HL-60 (cell line): ENCODE results near the gene ETAA1.

ENCODE experiments used
- DNase-seq, 2 experiments: peaks; one replicate each; pipeline ENCODE4 v3.0.0-alpha.2; 2010 to 2020; ENCODE audit warnings: low read depth in 1 of 2, low spot score in 1 of 2
- H3K27ac ChIP-seq: fragments of 250-450 bp; sonication (Bioruptor Pico); replicated peaks from 2 replicates; pipeline ENCODE4 v1.5.1; 2020; ENCODE audit warnings: mild to moderate bottlenecking, moderate library complexity
- H3K27me3 ChIP-seq: fragments of 250-450 bp; sonication (Bioruptor Pico); 2 replicates; pipeline ENCODE4 v1.5.1; 2021; ENCODE audit warnings: mild to moderate bottlenecking, moderate library complexity; ENCODE audit not compliant: insufficient read depth, poor library complexity, severe bottlenecking
- H3K4me3 ChIP-seq: replicated peaks from 2 replicates; pipeline ENCODE4 v1.5.1; 2011; ENCODE audit warnings: mild to moderate bottlenecking, control low read depth, low read length; ENCODE audit not compliant: insufficient read depth
- GABPA ChIP-seq: IDR thresholded peaks from 2 replicates; pipeline ENCODE4 v1.6.1; 2012; ENCODE audit warnings: low read depth
- POLR2AphosphoS5 ChIP-seq: IDR thresholded peaks from 2 replicates; pipeline ENCODE4 v1.6.1; 2012; ENCODE audit warnings: low read depth
- SPI1 ChIP-seq: IDR thresholded peaks from 2 replicates; pipeline ENCODE4 v1.6.1; 2012; ENCODE audit warnings: low read depth, mild to moderate bottlenecking, borderline replicate concordance
- long read RNA-seq: library from polyadenylated mRNA; unstranded; transcript quantifications from one replicate; pipeline ENCODE4 v2.0.0, GENCODE V29; 2020
- TF ChIP-seq, protein P1 (sequence below): IDR thresholded peaks from 2 replicates; pipeline ENCODE4 v1.6.1; 2012; ENCODE audit warnings: low read depth; ENCODE audit not compliant: insufficient replicate concordance
- TF ChIP-seq, protein P2 (sequence below): IDR thresholded peaks from one replicate; pipeline ENCODE4 v1.5.1; 2011; ENCODE audit warnings: low read length, control low read depth, inconsistent platforms; ENCODE audit not compliant: insufficient read depth

Gene ETAA1
- long read RNA-seq, partial matches to known transcripts = 4 of 18 reads
- long read RNA-seq, other reads (novel, unspliced or antisense) = 9 of 18 reads

- Histone ChIP-seq H3K27me3 (no peaks in the 10 kb centered on the region), H3K27ac (peak within 1 kb of the TSS; percentile 93), H3K4me3 (peak within 1 kb of the TSS; percentile 92)
- TF ChIP-seq GABPA = no peak; the same call in 1 of the 2 replicates
- peak; percentile 85 for TF ChIP-seq POLR2AphosphoS5
- TF ChIP-seq SPI1 = peak; percentile 92
- TF ChIP-seq, protein P1, sequence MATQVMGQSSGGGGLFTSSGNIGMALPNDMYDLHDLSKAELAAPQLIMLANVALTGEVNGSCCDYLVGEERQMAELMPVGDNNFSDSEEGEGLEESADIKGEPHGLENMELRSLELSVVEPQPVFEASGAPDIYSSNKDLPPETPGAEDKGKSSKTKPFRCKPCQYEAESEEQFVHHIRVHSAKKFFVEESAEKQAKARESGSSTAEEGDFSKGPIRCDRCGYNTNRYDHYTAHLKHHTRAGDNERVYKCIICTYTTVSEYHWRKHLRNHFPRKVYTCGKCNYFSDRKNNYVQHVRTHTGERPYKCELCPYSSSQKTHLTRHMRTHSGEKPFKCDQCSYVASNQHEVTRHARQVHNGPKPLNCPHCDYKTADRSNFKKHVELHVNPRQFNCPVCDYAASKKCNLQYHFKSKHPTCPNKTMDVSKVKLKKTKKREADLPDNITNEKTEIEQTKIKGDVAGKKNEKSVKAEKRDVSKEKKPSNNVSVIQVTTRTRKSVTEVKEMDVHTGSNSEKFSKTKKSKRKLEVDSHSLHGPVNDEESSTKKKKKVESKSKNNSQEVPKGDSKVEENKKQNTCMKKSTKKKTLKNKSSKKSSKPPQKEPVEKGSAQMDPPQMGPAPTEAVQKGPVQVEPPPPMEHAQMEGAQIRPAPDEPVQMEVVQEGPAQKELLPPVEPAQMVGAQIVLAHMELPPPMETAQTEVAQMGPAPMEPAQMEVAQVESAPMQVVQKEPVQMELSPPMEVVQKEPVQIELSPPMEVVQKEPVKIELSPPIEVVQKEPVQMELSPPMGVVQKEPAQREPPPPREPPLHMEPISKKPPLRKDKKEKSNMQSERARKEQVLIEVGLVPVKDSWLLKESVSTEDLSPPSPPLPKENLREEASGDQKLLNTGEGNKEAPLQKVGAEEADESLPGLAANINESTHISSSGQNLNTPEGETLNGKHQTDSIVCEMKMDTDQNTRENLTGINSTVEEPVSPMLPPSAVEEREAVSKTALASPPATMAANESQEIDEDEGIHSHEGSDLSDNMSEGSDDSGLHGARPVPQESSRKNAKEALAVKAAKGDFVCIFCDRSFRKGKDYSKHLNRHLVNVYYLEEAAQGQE = peak; percentile 77
- TF ChIP-seq, protein P2, sequence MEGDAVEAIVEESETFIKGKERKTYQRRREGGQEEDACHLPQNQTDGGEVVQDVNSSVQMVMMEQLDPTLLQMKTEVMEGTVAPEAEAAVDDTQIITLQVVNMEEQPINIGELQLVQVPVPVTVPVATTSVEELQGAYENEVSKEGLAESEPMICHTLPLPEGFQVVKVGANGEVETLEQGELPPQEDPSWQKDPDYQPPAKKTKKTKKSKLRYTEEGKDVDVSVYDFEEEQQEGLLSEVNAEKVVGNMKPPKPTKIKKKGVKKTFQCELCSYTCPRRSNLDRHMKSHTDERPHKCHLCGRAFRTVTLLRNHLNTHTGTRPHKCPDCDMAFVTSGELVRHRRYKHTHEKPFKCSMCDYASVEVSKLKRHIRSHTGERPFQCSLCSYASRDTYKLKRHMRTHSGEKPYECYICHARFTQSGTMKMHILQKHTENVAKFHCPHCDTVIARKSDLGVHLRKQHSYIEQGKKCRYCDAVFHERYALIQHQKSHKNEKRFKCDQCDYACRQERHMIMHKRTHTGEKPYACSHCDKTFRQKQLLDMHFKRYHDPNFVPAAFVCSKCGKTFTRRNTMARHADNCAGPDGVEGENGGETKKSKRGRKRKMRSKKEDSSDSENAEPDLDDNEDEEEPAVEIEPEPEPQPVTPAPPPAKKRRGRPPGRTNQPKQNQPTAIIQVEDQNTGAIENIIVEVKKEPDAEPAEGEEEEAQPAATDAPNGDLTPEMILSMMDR = no peak
- DNase-seq = peak; percentile 60 to 93
These were observed at the start of gene ETAA1 for GRCh38 chr2:67397143-67397986. ETAA1 (plus strand) TSS chr2:67397333; CDS start chr2:67397449, 116 bp downstream.

DNA sequence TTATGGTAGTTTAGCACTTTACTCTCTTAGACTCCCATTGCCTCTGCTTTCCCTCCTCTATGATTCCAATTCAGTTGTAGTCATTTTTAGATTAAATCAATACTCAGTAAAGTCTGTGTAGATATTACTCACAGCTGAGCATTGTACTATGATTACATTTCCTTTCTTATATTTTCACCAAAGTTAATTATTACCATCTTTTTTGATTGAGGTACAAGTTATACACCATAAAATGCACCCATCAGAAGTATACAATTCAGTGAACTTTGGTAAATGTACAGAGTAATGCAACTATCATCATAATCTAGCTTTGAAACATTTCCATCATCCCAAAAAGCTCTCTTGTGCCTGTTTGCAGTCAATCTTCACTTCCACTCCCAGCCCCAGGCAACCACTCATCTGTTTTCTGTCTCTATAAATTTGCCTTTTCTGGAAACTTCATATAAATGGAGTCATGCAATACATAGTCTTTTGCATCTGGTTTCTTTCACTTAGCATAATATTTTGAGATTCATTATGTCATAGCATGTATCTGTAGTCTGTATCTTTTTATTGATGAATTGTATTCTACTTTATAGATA is 30.2 kb upstream of the ETAA1 start:
- DNase-seq = no peak
- TF ChIP-seq, protein P2 = no peak
- TF ChIP-seq, protein P1 = no peak
- TF ChIP-seq SPI1 (no peak), GABPA (no peak), POLR2AphosphoS5 (no peak)

GRCh38 chr2:67374481-67374880 is 22.7 kb upstream of the ETAA1 start:
- Histone ChIP-seq H3K4me3 (no peak overlapping the region), H3K27ac (no peak overlapping the region), H3K27me3 (no peaks in the 10 kb centered on the region)
- DNase-seq = no peak
- TF ChIP-seq, protein P2 = no peak
- no peak for TF ChIP-seq POLR2AphosphoS5
- TF ChIP-seq GABPA = no peak
- TF ChIP-seq, protein P1 = no peak
- no peak for TF ChIP-seq SPI1

More for the DNA sequence above, 30.2 kb upstream of the ETAA1 start:
- Histone ChIP-seq H3K27ac (no peak overlapping the region), H3K27me3 (peaks cover 5% of the 10 kb centered on the region), H3K4me3 (no peak overlapping the region)
